HepG2 (cell line): Measurements from ENCODE around the gene IRF3. TPM values are rescaled to one million over a fixed set of nuclear protein-coding genes. Genes with fewer than 3 reads are reported as not detected.

Experiments
- E2F5 ChIP-seq: sonication (generic); formaldehyde crosslinking; conservative IDR thresholded peaks from 2 replicates; pipeline ENCODE4 v1.4.0; 2020; ENCODE audit warnings: missing genetic modification reagents
- HES4 ChIP-seq: sonication (generic); formaldehyde crosslinking; IDR thresholded peaks from 2 replicates; pipeline ENCODE4 v1.9.0; 2021; ENCODE audit warnings: mild to moderate bottlenecking, missing genetic modification reagents, borderline replicate concordance
- HNRNPL ChIP-seq: fragments of 200-400 bp; formaldehyde crosslinking; IDR thresholded peaks from 2 replicates; pipeline ENCODE4 v1.6.1; 2017; ENCODE audit warnings: mild to moderate bottlenecking, low read depth, low read length
- IRF2 ChIP-seq: IDR thresholded peaks from 2 replicates; pipeline ENCODE4 v1.6.1; 2018; ENCODE audit warnings: missing genetic modification reagents, missing compliant biosample characterization
- MIER2 ChIP-seq: IDR thresholded peaks from 2 replicates; pipeline ENCODE4 v1.6.1; 2016; ENCODE audit warnings: missing biosample characterization, missing genetic modification reagents
- MYC ChIP-seq: sonication (generic); formaldehyde crosslinking; IDR thresholded peaks from 2 replicates; pipeline ENCODE4 v1.9.0; 2021; ENCODE audit warnings: missing genetic modification reagents, borderline replicate concordance
- NFYC ChIP-seq: IDR thresholded peaks from 2 replicates; pipeline ENCODE4 v1.6.1; 2016; ENCODE audit warnings: missing genetic modification reagents, missing compliant biosample characterization
- NR2C2 ChIP-seq: sonication (generic); formaldehyde crosslinking; IDR thresholded peaks from 2 replicates; pipeline ENCODE4 v1.4.0; 2020; ENCODE audit warnings: missing genetic modification reagents, mild to moderate bottlenecking, moderate library complexity, borderline replicate concordance
- NR2F6 ChIP-seq, 2 experiments: IDR thresholded peaks; 2 replicates each; pipeline ENCODE4 v1.6.1; 2016; ENCODE audit warnings: antibody characterized with exemption in 1 of 2, mild to moderate bottlenecking in 1 of 2
- ONECUT2 ChIP-seq: sonication (generic); formaldehyde crosslinking; IDR thresholded peaks from 2 replicates; pipeline ENCODE4 v1.4.0; 2020; ENCODE audit warnings: missing genetic modification reagents
- PATZ1 ChIP-seq: sonication (generic); formaldehyde crosslinking; IDR thresholded peaks from 2 replicates; pipeline ENCODE4 v1.4.0; 2020; ENCODE audit warnings: missing genetic modification reagents
- PHF20 ChIP-seq: sonication (generic); formaldehyde crosslinking; IDR thresholded peaks from 2 replicates; pipeline ENCODE4 v1.5.0; 2020; ENCODE audit warnings: mild to moderate bottlenecking, missing genetic modification reagents
- PHF8 ChIP-seq: sonication (generic); formaldehyde crosslinking; IDR thresholded peaks from 2 replicates; pipeline ENCODE4 v1.5.0; 2020; ENCODE audit warnings: missing genetic modification reagents
- RFX3 ChIP-seq: IDR thresholded peaks from 2 replicates; pipeline ENCODE4 v1.6.1; 2016; ENCODE audit warnings: missing biosample characterization, missing genetic modification reagents
- SIN3B ChIP-seq: fragments of 150-350 bp; IDR thresholded peaks from 2 replicates; pipeline ENCODE4 v1.6.1; 2014; ENCODE audit warnings: low read length
- SP1 ChIP-seq, 2 experiments: fragments of 450-650 bp in 1 of 2; sonication (generic) in 1 of 2; formaldehyde crosslinking in 1 of 2; IDR thresholded peaks; 2 replicates each; pipeline versions ENCODE4 v1.4.0 to v1.6.1; 2016 to 2020; ENCODE audit warnings: missing genetic modification reagents in 1 of 2
- THAP7 ChIP-seq: sonication (generic); formaldehyde crosslinking; IDR thresholded peaks from 2 replicates; pipeline ENCODE4 v1.8.1; 2023; ENCODE audit warnings: mild to moderate bottlenecking, missing genetic modification reagents
- THAP9 ChIP-seq: sonication (generic); formaldehyde crosslinking; IDR thresholded peaks from 2 replicates; pipeline ENCODE4; 2020; ENCODE audit warnings: missing genetic modification reagents, mild to moderate bottlenecking, borderline replicate concordance
- ZBTB1 ChIP-seq: sonication (generic); formaldehyde crosslinking; IDR thresholded peaks from 2 replicates; pipeline ENCODE4 v1.4.0; 2020; ENCODE audit warnings: missing genetic modification reagents, borderline replicate concordance
- ZNF275 ChIP-seq: sonication (generic); formaldehyde crosslinking; IDR thresholded peaks from 2 replicates; pipeline ENCODE4 v1.8.0; 2022; ENCODE audit warnings: missing genetic modification reagents, mild to moderate bottlenecking, inconsistent platforms, borderline replicate concordance
- ZNF382 ChIP-seq: sonication (generic); formaldehyde crosslinking; IDR thresholded peaks from 2 replicates; pipeline ENCODE4 v1.5.0; 2020; ENCODE audit warnings: missing genetic modification reagents, mild to moderate bottlenecking, borderline replicate concordance
- ZNF850 ChIP-seq: sonication (generic); formaldehyde crosslinking; conservative IDR thresholded peaks from 2 replicates; pipeline ENCODE4 v1.9.0; 2021; ENCODE audit warnings: mild to moderate bottlenecking, missing genetic modification reagents
- polyA plus RNA-seq, 8 experiments: library from polyadenylated mRNA; depleted of rRNA in 3 of 8; stranded (reverse) in 7 of 8; unstranded in 1 of 8; fragments of >200 nt; fragmentation: Illumina TruSeq in 4 of 8; extraction: Trizol in 4 of 8; gene quantifications; 2 replicates each; pipeline versions ENCODE4 v1.2.1 to v1.2.3, GENCODE V29; 2011 to 2016; ENCODE audit warnings: low read depth in 4 of 8, missing spikeins in 1 of 8, mixed read lengths in 1 of 8; ENCODE audit not compliant: insufficient read depth in 1 of 8
- total RNA-seq, 5 experiments: library from RNA; depleted of rRNA; stranded (reverse); fragments of >200 nt; fragmentation: Illumina TruSeq; extraction: Trizol; gene quantifications; 2 replicates each; pipeline ENCODE4 v1.2.3, GENCODE V29; 2016; ENCODE audit warnings: low read depth in 1 of 5

Gene IRF3
- total and polyA plus RNA-seq, 2 of the 13 experiments (the other 11 are each of a cell fraction or from before 2014, with no cell fraction given), result 61.9 to 65.5 TPM

GRCh38 chr19:49664171-49665035 lies 1.3 kb downstream of the IRF3 start (continued):
- TF ChIP-seq SIN3B (no peak), PATZ1 (CRISPR knock-in tag) (peak; percentile 20; the same call in 1 of the 2 replicates), MIER2 (no peak), MYC (peak; percentile 80), ZBTB1 (CRISPR knock-in tag) (no peak), HNRNPL (0 out of 2 replicates have a peak, but pooled peaks have one; percentile 53), ONECUT2 (CRISPR knock-in tag) (no peak), ZNF275 (CRISPR knock-in tag) (no peak), NR2C2 (CRISPR knock-in tag) (no peak), THAP9 (CRISPR knock-in tag) (no peak), ZNF382 (CRISPR knock-in tag) (no peak), PHF8 (CRISPR knock-in tag) (peak; percentile 71), RFX3 (CRISPR knock-in tag) (no peak), HES4 (CRISPR knock-in tag) (no peak), IRF2 (CRISPR knock-in tag) (peak; percentile 55; the same call in 1 of the 2 replicates), PHF20 (peak; percentile 32; the same call in 1 of the 2 replicates), E2F5 (CRISPR knock-in tag) (peak; percentile 15), THAP7 (peak; percentile 41; the same call in 1 of the 2 replicates), ZNF850 (no peak), SP1 (IDR thresholded peaks at IDR 0.05) (no peak), SP1 (CRISPR knock-in tag; IDR thresholded peaks at IDR 0.05) (peak; percentile 61), NR2F6 (IDR thresholded peaks at IDR 0.05) (no peak), NR2F6 (CRISPR knock-in tag; IDR thresholded peaks at IDR 0.05) (peak; percentile 37; the same call in 1 of the 2 replicates), NFYC (peak; percentile 22; the same call in 1 of the 2 replicates)
